NCI-H748 (cell line): ENCODE measurements around the gene PGAP6.
"Not testable (repeated sequence)": the region's sequence is repeated elsewhere in the genome, so short reads cannot be mapped to it uniquely, and the experiment has no call there.

ENCODE experiments used
- DNase-seq: peaks from one replicate; lab custom pipeline; 2025; ENCODE audit not compliant: unreplicated experiment; lab: John Stamatoyannopoulos, UW

Gene PGAP6

GRCh38 chr16:331181-331814 lies 50.5 kb downstream of the PGAP6 start:
- not testable (repeated sequence) for DNase-seq

GRCh38 chr16:330741-331140 lies 51.0 kb downstream of the PGAP6 start:
- DNase-seq, result no peak

- peak; percentile 3 for DNase-seq
Observed at GRCh38 chr16:325375-326145, 56.2 kb downstream of the PGAP6 start.

- DNase-seq, result peak; percentile 45
Observed at GRCh38 chr16:324451-325334, 57.1 kb downstream of the PGAP6 start.

GRCh38 chr16:324201-324450 lies 57.7 kb downstream of the PGAP6 start:
- no peak for DNase-seq

- DNase-seq, result no peak
Observed at GRCh38 chr16:322476-323143, 59.2 kb downstream of the PGAP6 start.

GRCh38 chr16:321532-321931 lies 60.2 kb downstream of the PGAP6 start:
- no peak for DNase-seq
